HG02571 (cell line): ENCODE results near the gene CHRDL1.
"Not testable (repeated sequence)": the region's sequence is repeated elsewhere in the genome, so short reads cannot be mapped to it uniquely, and the experiment has no call there.

Source experiments
- ATAC-seq: cut with Tn5 transposase; IDR thresholded peaks from one replicate; pipeline ENCODE4 v1.9.1; 2021; ENCODE audit warnings: mild to moderate bottlenecking, moderate library complexity; ENCODE audit not compliant: unreplicated experiment

CHRDL1 gene

GRCh38 chrX:110795645-110796406 lies at the start of gene CHRDL1:
CHRDL1 (minus strand) TSS chrX:110795817; CDS start chrX:110792181, 3,636 bp downstream.
- no peak for ATAC-seq

GRCh38 chrX:110836982-110837381 lies 41.4 kb upstream of the CHRDL1 start:
- ATAC-seq, result no peak

DNA sequence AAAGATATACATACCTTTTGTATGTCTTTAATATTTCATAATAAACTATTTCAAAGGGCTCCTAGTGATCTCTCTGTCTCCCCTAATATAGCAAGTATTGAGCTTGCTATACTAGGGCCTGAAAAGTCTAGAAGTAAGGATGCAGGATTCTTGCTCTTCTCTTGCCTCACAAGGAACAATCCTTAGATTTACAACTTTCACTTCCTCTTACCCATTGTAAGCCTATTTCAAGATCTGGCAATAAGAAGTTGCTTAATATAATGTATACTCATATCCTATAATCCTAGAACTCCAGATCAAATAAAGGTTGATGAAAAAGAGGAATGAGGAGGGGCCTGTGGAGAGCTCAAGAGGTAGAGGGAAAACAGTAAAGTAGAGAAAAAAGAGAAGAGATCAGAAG lies 40.8 kb upstream of the CHRDL1 start:
- ATAC-seq, result no peak

DNA sequence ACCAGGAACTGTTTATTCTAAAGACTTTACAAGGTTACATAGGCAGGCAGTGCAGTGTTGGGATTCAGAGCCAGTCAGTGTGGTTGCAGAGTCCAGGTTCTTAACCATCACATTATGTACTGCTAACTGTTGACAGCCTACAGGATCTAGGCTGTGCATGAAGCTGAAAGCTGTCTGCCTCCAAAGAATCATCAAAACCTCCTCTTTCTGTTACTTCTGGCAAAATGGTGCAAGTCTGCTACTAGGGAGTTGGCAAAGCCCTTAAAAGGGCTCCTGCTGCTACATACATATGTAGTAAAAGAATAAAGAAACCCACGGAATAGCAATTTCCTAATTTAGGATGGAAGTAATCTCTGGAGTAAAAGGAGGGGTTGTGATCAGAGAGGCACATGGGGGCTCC lies 40.4 kb upstream of the CHRDL1 start:
- ATAC-seq, result no peak

DNA sequence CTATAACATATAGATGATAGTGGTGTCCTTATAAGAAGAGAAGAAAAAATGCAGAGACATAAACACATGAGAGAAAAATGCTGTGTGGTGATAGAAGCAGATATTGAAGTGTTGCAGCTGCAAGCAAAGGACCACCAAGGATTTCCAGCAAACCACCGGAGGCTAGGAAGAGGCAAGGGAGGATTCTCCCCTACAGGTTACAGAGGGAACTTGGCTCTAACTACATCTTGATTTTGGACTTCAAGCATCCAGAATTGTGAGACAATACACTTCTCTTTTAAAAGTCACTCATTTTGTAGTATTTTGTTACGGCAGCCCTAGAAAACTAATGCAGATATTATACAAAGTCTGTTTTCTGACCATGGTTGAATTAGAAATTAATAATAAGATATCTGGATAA lies 30.4 kb upstream of the CHRDL1 start:
- ATAC-seq, result no peak

DNA sequence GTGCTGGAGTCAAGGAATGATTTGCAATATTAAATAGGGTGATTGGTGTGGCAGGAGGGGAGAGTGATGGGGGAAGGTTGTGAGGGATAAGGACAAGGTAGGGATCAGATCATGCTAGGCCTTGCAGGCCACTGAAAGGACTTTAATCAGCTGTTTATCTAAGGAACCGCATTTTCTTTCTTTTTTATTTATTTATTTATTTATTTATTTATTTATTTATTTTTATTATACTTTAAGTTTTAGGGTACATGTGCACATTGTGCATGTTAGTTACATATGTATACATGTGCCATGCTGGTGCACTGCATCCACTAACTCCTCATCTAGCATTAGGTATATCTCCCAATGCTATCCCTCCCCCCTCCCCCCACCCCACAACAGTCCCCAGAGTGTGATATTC lies 20.9 kb upstream of the CHRDL1 start:
- ATAC-seq, result not testable (repeated sequence)

- ATAC-seq, result no peak
Measured at GRCh38 chrX:110806145-110806544, 10.5 kb upstream of the CHRDL1 start.

DNA sequence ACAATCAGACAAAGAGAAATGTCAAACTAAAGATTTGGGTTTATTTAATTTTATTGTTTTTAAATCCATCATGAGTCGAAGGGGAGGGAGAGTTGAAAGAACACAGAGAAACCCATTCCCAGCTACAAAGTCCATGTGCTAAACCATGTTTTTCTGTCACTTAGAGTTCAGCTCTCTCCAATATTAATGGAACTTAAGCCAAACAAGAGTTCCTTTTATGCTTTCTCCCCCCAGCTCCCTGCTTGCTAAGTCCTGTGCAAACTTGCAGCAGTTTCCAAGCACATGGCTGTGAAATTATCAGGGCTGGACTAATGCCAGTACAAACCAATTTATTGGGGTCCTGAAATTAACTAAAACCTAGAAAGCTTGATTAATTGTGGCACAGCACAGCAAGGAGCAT lies 9.7 kb upstream of the CHRDL1 start:
- no peak for ATAC-seq

DNA sequence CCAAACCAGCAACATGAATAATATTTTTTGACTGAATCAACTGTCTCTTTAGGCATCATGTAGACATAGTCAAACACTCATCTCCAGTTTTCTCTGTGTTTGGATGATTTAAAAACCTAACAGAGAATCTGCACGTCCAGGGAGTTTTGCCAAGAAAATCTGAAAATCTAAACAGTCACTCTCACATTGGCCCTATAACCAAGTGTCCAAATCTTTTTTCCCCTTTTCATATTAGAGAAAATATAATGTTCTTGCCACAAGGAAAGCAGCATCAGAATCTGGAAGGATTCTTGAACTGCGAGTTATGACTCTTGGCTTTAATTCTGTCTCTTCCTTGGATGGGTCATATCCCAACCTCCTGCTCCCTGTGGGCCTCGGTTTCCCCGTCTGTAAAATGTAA lies 8.8 kb upstream of the CHRDL1 start:
- no peak for ATAC-seq

DNA sequence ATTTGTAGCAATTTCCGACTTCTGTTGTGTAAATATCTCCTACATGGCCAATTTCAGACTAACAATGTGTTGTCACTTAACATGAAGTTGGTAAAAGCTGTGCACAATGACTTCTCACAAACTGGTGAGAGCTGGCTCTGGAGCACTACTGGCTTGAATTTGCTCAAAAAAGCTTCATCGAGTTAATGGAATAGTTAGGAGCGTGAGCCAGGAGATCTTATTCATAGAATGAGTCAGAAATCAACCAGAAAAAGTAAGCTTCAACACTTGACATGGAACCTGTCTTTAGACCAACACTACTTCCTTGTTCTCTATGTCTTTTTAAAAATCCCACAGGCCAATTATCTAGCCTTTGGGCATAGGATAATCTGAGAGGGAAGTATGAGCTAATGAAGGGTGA lies 7.9 kb upstream of the CHRDL1 start:
- no peak for ATAC-seq

GRCh38 chrX:110796407-110796697 lies 735 bp upstream of the CHRDL1 start:
- no peak for ATAC-seq

- ATAC-seq, result no peak
Measured at GRCh38 chrX:110794601-110795000, 1.0 kb downstream of the CHRDL1 start.

GRCh38 chrX:110791071-110791470 lies 4.5 kb downstream of the CHRDL1 start:
- no peak for ATAC-seq

GRCh38 chrX:110786486-110786885 lies 9.1 kb downstream of the CHRDL1 start:
- no peak for ATAC-seq

DNA sequence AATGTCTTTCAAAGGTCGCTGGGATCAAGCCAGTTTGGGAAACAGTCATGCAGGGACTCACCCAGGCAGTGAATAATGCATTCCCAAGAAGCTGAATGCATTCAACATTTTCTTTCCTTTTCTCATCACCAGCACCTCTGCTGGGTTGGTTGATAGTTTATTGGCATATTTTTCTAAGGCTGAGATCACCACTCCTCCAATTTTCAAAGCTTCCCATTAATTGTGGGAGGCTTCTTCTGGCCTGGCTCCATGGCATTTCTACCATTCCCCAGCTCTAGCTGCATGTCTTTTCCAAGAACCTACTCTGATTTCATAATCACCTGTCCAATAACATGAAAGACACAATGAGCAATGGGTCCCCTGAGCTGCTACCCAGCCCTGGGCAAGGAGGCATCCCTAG lies 35.8 kb downstream of the CHRDL1 start:
- no peak for ATAC-seq

DNA sequence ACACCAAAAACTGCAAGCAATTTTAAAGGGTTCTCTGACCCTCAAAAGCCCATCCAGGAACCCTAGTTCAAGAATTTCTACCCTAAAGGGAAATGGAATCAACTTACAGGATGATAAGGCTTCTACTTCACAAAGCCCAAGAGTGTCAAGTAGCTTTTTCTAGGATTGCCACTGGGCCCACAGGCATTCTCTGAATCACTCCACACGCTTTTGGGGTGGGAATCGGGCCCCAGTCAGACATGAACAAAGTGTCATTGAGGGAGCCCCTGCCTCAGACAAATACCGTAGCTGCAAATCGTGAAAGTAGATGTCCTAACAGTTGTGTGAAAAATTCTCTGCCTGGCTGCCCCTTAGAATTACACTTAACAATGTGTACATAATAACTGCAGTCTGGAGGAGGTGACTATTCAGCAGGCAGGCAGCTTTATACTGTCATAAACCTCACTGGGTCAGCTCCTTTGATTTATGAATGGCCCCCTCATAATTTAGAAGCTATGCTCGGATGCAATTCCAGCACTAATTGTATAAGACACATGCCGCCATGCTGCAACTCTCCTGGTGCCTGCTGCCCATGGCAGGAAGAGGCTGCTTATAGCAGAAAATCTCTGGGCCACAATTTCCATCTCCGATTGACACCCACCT lies 36.7 kb downstream of the CHRDL1 start:
- ATAC-seq, result no peak

- no peak for ATAC-seq
Measured at GRCh38 chrX:110755611-110756010, 40.0 kb downstream of the CHRDL1 start.

DNA sequence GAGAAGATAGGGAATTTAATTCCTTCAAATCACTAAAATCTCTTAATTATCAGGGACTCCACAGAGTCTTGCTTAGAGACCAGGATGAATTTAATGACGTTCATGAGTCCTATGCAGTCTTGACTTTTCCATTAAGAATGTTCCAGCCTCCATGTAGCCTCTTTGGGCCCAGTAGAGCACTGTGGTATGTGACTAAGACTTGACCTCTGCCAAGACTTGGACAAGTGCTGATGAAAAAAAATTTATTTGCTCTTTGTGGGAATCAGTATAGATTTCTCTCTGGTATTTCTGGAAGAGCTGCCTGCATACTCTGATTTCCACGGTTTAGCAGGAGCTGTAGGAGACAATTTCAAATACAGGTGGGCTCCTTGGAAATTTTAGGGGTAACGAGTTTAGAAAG lies 40.6 kb downstream of the CHRDL1 start:
- no peak for ATAC-seq

DNA sequence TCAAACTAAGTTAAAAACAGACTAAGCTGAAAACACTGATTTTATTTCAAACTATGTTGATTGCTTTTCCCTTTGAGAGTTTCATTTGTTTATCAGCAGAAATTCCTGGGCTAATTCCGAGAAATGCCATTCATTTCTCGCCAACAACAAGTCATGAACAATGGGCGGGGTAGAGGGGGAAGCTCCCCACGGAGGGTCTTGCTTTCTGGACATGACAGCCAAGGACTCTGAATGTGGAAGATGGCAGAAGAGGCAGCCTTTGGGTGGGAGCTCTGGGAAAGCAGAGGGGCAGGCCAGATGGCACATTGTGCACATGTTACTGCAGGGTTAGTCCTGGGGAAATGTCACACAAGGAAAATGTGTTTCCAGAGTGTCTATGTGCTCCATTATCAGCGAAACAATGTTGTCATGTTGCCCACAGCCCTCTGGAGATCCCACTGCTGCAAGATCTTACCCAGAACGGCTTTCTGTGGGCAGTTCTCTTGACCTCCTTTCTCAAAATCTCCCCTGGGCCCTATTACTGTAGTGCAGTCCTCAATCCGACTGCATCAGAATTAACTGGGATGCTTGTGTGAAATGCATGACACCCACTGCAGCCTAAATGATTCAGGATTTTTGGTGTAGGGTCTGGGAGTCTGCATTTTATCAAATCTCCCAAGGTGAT lies 45.0 kb downstream of the CHRDL1 start:
- no peak for ATAC-seq

DNA sequence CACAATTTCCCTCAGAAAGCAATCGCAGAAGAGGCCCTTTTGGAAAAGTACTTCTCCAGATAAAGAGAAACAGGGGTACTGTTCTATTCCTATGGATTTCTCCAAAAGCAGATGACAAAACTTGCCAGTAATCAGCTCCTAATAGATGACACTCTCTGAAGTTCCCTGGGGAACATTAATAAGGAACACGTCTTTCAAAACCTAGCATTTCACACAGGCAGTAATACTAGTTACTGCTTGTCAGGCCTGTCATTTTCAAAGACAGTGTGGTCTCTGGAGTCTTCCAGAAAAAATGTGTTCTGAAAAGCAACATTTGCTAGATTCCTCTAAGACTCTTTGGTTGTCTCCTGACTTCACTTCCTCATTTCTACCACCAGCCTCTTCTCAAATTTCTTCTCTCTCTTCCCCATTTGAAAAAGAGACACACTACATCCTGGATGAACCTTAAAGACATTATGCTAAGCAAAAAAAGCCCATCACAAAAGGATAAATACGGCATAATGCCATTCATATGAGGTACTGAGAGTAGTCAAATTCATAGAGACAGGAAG lies 47.3 kb downstream of the CHRDL1 start:
- no peak for ATAC-seq

GRCh38 chrX:110746014-110746413 lies 49.6 kb downstream of the CHRDL1 start:
- no peak for ATAC-seq

DNA sequence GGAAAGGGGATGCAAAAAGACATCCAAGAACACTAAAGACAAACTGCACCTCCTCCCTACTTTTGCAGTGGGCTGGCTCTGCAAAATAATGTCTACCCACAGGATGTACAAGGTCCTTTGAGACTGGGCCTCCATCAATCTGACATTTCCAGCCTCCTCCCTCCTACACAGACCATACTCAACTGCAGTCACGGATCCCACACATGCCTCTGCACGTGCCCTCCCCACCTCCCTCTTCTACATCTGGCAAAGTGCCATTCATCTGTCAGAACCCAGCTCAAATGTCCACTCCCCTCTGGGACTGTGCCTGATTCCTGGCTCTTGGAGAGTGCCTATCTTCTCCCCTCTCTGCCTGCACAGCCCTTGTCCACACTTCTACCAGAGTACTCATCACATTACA lies 50.3 kb downstream of the CHRDL1 start:
- ATAC-seq, result no peak
